ENCODE measurements around the gene OR2V1. TPM values are rescaled to one million over a fixed set of nuclear protein-coding genes. Genes with fewer than 3 reads are reported as not detected.
A peak's percentile ranks its signal among the peaks of the same experiment; 100 is the strongest.

The OR2V1 gene
- total RNA-seq, 4 donors from 2014 or later = not detected

- DNase-seq = peak in 1 of 3 donors; percentile 72
- H3K27me3 ChIP-seq = no peaks in the 10 kb centered on the region
- peak overlapping the region; percentile 31 to 80 (median 57) for H3K27ac ChIP-seq
- H3K36me3 ChIP-seq = no peaks in the 10 kb centered on the region
- TF ChIP-seq POLR2A (IDR thresholded peaks at IDR 0.05) = no peak
- TF ChIP-seq, protein P1, sequence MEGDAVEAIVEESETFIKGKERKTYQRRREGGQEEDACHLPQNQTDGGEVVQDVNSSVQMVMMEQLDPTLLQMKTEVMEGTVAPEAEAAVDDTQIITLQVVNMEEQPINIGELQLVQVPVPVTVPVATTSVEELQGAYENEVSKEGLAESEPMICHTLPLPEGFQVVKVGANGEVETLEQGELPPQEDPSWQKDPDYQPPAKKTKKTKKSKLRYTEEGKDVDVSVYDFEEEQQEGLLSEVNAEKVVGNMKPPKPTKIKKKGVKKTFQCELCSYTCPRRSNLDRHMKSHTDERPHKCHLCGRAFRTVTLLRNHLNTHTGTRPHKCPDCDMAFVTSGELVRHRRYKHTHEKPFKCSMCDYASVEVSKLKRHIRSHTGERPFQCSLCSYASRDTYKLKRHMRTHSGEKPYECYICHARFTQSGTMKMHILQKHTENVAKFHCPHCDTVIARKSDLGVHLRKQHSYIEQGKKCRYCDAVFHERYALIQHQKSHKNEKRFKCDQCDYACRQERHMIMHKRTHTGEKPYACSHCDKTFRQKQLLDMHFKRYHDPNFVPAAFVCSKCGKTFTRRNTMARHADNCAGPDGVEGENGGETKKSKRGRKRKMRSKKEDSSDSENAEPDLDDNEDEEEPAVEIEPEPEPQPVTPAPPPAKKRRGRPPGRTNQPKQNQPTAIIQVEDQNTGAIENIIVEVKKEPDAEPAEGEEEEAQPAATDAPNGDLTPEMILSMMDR (IDR thresholded peaks at IDR 0.05) = no peak
- peaks cover 0 to 4% (median 0%) of the 10 kb centered on the region in 4 donors for H3K9me3 ChIP-seq
- H3K4me3 ChIP-seq = peak overlapping the region in 3 of 4 donors; percentile 25 to 34 (median 26)
- peaks cover 0 to 6% (median 2%) of the 10 kb centered on the region in 4 donors for H3K4me1 ChIP-seq
Observed at GRCh38 chr5:181160152-181160754, 29.3 kb upstream of the OR2V1 start.

DNA sequence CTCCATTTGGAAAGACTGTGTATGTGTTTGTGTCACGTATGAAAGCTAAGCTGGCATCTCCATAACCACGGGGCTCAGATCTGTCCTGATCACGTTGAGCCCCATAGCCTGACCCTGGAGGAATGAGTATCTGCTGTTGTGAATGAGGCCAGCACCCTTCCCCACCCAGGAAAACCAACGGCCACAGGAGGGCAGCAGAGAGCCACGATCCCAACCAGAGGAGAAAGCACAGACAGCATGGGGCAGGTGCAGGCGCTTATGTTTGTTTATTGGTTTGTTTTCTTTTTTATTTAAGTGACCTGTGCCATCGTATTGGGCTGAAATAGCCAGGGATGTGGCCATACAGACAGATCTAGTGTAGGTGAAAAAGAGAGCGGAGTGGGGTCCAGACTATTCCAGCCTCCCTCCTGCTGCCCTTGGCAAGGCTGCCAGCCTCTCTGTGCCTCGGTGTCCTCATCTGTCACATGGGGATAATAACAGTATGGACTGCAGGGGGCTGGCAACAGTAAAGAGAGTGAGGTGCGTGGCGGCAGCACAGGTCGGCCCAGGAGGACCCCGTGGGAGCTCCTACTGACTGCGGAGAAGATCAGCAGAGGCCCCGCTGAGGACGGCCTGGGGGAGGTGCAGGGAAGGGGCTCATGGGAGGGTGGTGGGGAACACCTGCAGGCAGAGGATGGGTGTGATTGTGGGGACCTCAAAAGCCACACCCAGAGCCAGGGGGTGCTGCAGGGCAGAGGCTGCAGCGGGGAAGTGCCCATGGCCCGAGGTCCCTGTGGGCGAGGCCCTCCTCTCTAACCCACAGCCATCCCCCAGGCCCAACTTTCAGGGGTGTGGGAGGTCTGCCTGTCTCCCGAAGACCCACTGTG, 28.6 kb upstream of the OR2V1 start:
- H3K4me1 ChIP-seq = peaks cover 0 to 6% (median 2%) of the 10 kb centered on the region in 4 donors
- no peak overlapping the region for H3K4me3 ChIP-seq
- TF ChIP-seq, protein P1 (IDR thresholded peaks at IDR 0.05) = peak; percentile 63 to 89 (median 76)
- TF ChIP-seq POLR2A (IDR thresholded peaks at IDR 0.05) = no peak
- H3K36me3 ChIP-seq = no peaks in the 10 kb centered on the region
- peak; percentile 86 to 96 (median 91) for DNase-seq
- H3K9me3 ChIP-seq = peaks cover 0 to 4% (median 0%) of the 10 kb centered on the region in 4 donors
- H3K27me3 ChIP-seq = no peaks in the 10 kb centered on the region
- H3K27ac ChIP-seq = peak overlapping the region in 2 of 4 donors; percentile 63 to 80

GRCh38 chr5:181158869-181159268, 27.9 kb upstream of the OR2V1 start:
- no peak for DNase-seq
- H3K4me3 ChIP-seq = no peak overlapping the region
- H3K27me3 ChIP-seq = no peaks in the 10 kb centered on the region
- no peaks in the 10 kb centered on the region for H3K36me3 ChIP-seq
- TF ChIP-seq POLR2A (IDR thresholded peaks at IDR 0.05) = no peak
- TF ChIP-seq, protein P1 (IDR thresholded peaks at IDR 0.05) = no peak
- peaks cover 0 to 4% (median 0%) of the 10 kb centered on the region in 4 donors for H3K9me3 ChIP-seq
- no peak overlapping the region for H3K27ac ChIP-seq
- H3K4me1 ChIP-seq = peaks cover 0 to 6% (median 2%) of the 10 kb centered on the region in 4 donors

- H3K36me3 ChIP-seq = no peaks in the 10 kb centered on the region
- H3K27ac ChIP-seq = no peak overlapping the region
- DNase-seq = no peak
- no peaks in the 10 kb centered on the region for H3K27me3 ChIP-seq
- no peak overlapping the region for H3K4me3 ChIP-seq
- TF ChIP-seq, protein P1 (IDR thresholded peaks at IDR 0.05) = no peak
- TF ChIP-seq POLR2A (IDR thresholded peaks at IDR 0.05) = no peak
- no peaks in the 10 kb centered on the region for H3K9me3 ChIP-seq
- peaks cover 0 to 6% (median 2%) of the 10 kb centered on the region in 4 donors for H3K4me1 ChIP-seq
Observed at GRCh38 chr5:181156758-181157157, 25.8 kb upstream of the OR2V1 start.

DNA sequence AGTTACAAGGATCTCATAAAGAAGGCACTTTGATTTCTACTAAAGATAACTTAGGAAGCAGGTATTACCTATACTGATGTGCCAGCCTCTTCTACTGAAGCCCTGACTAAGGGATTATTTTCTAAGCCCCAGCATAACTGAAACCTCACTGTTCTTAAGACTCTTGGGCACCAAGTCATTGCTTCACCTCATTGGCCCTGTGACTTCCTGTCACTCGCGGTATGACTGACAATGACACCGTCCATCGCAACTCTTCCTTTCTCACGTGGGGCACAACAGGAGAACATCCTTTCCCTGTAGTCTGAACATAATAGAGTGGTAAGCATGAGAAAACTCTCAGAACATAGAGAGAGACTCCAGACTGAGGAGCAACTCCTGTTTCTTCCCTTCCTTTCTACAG, 22.8 kb upstream of the OR2V1 start:
- Histone ChIP-seq H3K36me3 (no peaks in the 10 kb centered on the region), H3K4me3 (no peak overlapping the region), H3K27ac (no peak overlapping the region), H3K27me3 (no peaks in the 10 kb centered on the region), H3K9me3 (no peaks in the 10 kb centered on the region), H3K4me1 (no peaks in the 10 kb centered on the region)
- no peak for DNase-seq
- TF ChIP-seq, protein P1 (IDR thresholded peaks at IDR 0.05) = no peak
- no peak for TF ChIP-seq POLR2A (IDR thresholded peaks at IDR 0.05)

Measured in Peyer's patch (tissue), 4 donors.